ENCODE data around the gene GDF10.

DNA sequence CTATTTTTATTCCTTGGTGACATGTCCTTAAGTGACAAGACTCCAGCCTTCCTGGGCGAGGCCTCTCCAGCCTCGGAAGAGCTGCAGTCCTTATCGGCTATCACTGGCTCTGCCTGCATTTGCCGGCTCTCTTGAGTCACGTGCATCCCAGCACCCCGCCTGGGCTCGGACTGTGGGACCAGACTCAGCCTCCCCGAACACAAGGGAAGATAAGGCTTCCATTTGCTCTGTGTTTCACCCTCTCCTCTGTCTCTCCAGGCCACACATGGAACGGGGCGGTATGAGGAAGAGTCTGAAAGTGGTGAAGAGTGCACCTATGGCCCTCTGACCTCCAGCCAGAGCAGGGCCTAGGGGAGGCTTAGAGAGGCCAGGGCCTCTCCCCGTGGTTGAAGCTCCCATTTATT lies 26.9 kb downstream of the GDF10 start:
- TF ChIP-seq, protein P1, sequence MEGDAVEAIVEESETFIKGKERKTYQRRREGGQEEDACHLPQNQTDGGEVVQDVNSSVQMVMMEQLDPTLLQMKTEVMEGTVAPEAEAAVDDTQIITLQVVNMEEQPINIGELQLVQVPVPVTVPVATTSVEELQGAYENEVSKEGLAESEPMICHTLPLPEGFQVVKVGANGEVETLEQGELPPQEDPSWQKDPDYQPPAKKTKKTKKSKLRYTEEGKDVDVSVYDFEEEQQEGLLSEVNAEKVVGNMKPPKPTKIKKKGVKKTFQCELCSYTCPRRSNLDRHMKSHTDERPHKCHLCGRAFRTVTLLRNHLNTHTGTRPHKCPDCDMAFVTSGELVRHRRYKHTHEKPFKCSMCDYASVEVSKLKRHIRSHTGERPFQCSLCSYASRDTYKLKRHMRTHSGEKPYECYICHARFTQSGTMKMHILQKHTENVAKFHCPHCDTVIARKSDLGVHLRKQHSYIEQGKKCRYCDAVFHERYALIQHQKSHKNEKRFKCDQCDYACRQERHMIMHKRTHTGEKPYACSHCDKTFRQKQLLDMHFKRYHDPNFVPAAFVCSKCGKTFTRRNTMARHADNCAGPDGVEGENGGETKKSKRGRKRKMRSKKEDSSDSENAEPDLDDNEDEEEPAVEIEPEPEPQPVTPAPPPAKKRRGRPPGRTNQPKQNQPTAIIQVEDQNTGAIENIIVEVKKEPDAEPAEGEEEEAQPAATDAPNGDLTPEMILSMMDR (IDR thresholded peaks at IDR 0.05): no peak
- no peak for TF ChIP-seq POLR2A (IDR thresholded peaks at IDR 0.05)

Measured in lower leg skin (tissue), 3 donors.